OCI-LY1 (cell line): ENCODE measurements around the gene PRSS23.

Experiments used
- EZH2 ChIP-seq: fragments of 200-600 bp; sonication (generic), shearing (Covaris generic); IDR thresholded peaks from 2 replicates; pipeline ENCODE4 v1.8.0; 2017; ENCODE audit warnings: borderline replicate concordance, mixed run types, mild to moderate bottlenecking, antibody characterized with exemption, low read length, moderate library complexity, mixed read lengths
- TF ChIP-seq, protein P1 (sequence below): fragments of 200-600 bp; sonication (generic), shearing (Covaris generic); IDR thresholded peaks from 2 replicates; pipeline ENCODE4 v1.5.1; 2017; ENCODE audit warnings: mild to moderate bottlenecking, antibody characterized with exemption, low read length, moderate library complexity, mixed read lengths

DNA sequence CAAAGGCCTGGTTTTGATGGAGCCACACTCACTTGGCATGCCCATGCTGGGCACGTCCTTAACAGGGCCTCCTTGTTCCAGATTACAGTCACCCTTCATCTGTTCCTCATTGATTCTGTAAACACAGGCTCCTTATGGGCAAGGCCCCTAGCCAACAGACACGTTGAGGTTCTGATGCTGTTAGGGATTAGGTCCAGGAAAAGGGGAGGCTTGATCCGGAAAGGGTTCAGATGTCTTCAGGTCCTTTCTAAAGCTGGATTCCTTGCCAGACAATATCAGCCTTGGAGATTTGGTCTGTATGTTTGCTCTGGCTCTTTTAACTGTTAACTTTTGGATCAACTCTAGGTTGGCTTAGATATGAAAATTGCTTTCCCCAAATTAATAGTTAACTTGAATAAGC lies 46.9 kb upstream of the PRSS23 start:
- TF ChIP-seq, protein P1, sequence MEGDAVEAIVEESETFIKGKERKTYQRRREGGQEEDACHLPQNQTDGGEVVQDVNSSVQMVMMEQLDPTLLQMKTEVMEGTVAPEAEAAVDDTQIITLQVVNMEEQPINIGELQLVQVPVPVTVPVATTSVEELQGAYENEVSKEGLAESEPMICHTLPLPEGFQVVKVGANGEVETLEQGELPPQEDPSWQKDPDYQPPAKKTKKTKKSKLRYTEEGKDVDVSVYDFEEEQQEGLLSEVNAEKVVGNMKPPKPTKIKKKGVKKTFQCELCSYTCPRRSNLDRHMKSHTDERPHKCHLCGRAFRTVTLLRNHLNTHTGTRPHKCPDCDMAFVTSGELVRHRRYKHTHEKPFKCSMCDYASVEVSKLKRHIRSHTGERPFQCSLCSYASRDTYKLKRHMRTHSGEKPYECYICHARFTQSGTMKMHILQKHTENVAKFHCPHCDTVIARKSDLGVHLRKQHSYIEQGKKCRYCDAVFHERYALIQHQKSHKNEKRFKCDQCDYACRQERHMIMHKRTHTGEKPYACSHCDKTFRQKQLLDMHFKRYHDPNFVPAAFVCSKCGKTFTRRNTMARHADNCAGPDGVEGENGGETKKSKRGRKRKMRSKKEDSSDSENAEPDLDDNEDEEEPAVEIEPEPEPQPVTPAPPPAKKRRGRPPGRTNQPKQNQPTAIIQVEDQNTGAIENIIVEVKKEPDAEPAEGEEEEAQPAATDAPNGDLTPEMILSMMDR, result no peak
- TF ChIP-seq EZH2, result no peak
